ENCODE measurements around the gene KCNQ1.

- TF ChIP-seq CTCF (IDR thresholded peaks at IDR 0.05) (no peak), EZH2 (IDR thresholded peaks at IDR 0.05; ENCODE audit: borderline replicate concordance, insufficient read depth, low read depth, low read length, poor library complexity, severe bottlenecking) (no peak)
Observed at GRCh38 chr11:2837651-2838050, 392.8 kb downstream of the KCNQ1 start.

Data from B cell (primary cell).